H54 (cell line): Measurements from ENCODE around the gene QSOX1.
"Not testable (repeated sequence)": the region's sequence is repeated elsewhere in the genome, so short reads cannot be mapped to it uniquely, and the experiment has no call there.

ENCODE experiments used
- DNase-seq: peaks from one replicate; pipeline ENCODE4 v3.0.0; 2011; ENCODE audit warnings: low spot score, mixed read lengths; ENCODE audit not compliant: insufficient read length
- FAIRE-seq: peaks from 3 replicates; lab custom pipeline; 2011; peaks lifted over from hg19 to GRCh38; lab: Jason Lieb, UNC
- POLR2A ChIP-seq: IDR thresholded peaks from 2 replicates; pipeline ENCODE4 v1.6.1; 2011; ENCODE audit warnings: low read depth, mild to moderate bottlenecking, low read length

Gene QSOX1

GRCh38 chr1:180154325-180155181 lies at the start of gene QSOX1:
Gene QSOX1 (plus strand): TSS chr1:180154869. CDS start chr1:180154908, 39 bp downstream.
- FAIRE-seq = no peak
- peak; percentile 85 for DNase-seq

GRCh38 chr1:180112091-180112490 lies 42.6 kb upstream of the QSOX1 start:
- TF ChIP-seq POLR2A = no peak
- FAIRE-seq (no peak), DNase-seq (no peak)

More at GRCh38 chr1:180154325-180155181, at the start of gene QSOX1:
- TF ChIP-seq POLR2A = peak; percentile 99

- DNase-seq (no peak), FAIRE-seq (no peak)
- no peak for TF ChIP-seq POLR2A
Measured at GRCh38 chr1:180112984-180113647, 41.6 kb upstream of the QSOX1 start.

- TF ChIP-seq POLR2A = no peak
- DNase-seq (no peak), FAIRE-seq (no peak)
Measured at GRCh38 chr1:180114396-180114945, 40.2 kb upstream of the QSOX1 start.

- DNase-seq (peak; percentile 32), FAIRE-seq (no peak)
- TF ChIP-seq POLR2A = no peak
Measured at GRCh38 chr1:180116964-180117763, 37.5 kb upstream of the QSOX1 start.

- no peak for FAIRE-seq
- TF ChIP-seq POLR2A = no peak
Measured at GRCh38 chr1:180117764-180118116, 36.9 kb upstream of the QSOX1 start.

GRCh38 chr1:180119837-180120236 lies 34.8 kb upstream of the QSOX1 start:
- TF ChIP-seq POLR2A = no peak
- FAIRE-seq = no peak

More at GRCh38 chr1:180117764-180118116, 36.9 kb upstream of the QSOX1 start:
- DNase-seq = peak; percentile 40

GRCh38 chr1:180123463-180123936 lies 31.2 kb upstream of the QSOX1 start:
- no peak for TF ChIP-seq POLR2A
- FAIRE-seq (no peak), DNase-seq (no peak)

More at GRCh38 chr1:180119837-180120236, 34.8 kb upstream of the QSOX1 start:
- DNase-seq = no peak

GRCh38 chr1:180130651-180131050 lies 24.0 kb upstream of the QSOX1 start:
- FAIRE-seq = no peak
- TF ChIP-seq POLR2A = no peak
- no peak for DNase-seq

GRCh38 chr1:180131510-180131909 lies 23.2 kb upstream of the QSOX1 start:
- TF ChIP-seq POLR2A = no peak
- FAIRE-seq (no peak), DNase-seq (no peak)

GRCh38 chr1:180133193-180133592 lies 21.5 kb upstream of the QSOX1 start:
- DNase-seq (no peak), FAIRE-seq (no peak)
- TF ChIP-seq POLR2A = no peak

GRCh38 chr1:180133688-180134087 lies 21.0 kb upstream of the QSOX1 start:
- not testable (repeated sequence) for DNase-seq, FAIRE-seq

GRCh38 chr1:180135535-180135934 lies 19.1 kb upstream of the QSOX1 start:
- TF ChIP-seq POLR2A = no peak
- no peak for DNase-seq

More at GRCh38 chr1:180135535-180135934, 19.1 kb upstream of the QSOX1 start:
- no peak for FAIRE-seq
